ENCODE data around the gene INSR.
A peak's percentile ranks its signal among the peaks of the same experiment; 100 is the strongest.

The INSR gene

DNA sequence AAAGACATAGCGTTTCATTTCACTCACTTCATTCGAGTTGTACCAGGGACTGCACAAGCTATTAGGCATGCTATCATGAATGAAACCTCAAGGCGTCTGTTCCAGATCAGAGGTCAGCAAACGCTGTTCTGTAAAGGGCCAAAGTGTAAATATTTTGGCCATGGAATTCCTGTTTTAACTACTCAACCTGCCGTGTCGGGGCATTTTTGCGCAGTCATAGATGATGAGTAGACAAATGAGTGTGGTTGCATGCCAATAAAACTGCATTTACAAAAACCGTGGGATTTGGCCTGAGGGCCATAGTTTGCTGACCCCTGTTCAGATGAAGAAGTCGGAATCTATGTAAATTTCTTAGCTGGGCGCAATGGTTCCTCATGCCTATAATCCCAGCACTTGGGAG, 6.5 kb downstream of the INSR start:
- Histone ChIP-seq H3K27me3 (no peaks in the 10 kb centered on the region), H3K4me3 (ENCODE audit: low read depth in 1 of 2, low read length in 1 of 2) (no peak overlapping the region), H3K4me1 (ENCODE audit: control insufficient read depth in 1 of 2, insufficient read depth in 1 of 2, low read depth in 1 of 2, low read length in 1 of 2) (peaks cover 1 to 3% of the 10 kb centered on the region in 2 experiments), H3K27ac (no peak overlapping the region), H3K36me3 (no peaks in the 10 kb centered on the region), H3K9me3 (no peaks in the 10 kb centered on the region)
- TF ChIP-seq, protein P1, sequence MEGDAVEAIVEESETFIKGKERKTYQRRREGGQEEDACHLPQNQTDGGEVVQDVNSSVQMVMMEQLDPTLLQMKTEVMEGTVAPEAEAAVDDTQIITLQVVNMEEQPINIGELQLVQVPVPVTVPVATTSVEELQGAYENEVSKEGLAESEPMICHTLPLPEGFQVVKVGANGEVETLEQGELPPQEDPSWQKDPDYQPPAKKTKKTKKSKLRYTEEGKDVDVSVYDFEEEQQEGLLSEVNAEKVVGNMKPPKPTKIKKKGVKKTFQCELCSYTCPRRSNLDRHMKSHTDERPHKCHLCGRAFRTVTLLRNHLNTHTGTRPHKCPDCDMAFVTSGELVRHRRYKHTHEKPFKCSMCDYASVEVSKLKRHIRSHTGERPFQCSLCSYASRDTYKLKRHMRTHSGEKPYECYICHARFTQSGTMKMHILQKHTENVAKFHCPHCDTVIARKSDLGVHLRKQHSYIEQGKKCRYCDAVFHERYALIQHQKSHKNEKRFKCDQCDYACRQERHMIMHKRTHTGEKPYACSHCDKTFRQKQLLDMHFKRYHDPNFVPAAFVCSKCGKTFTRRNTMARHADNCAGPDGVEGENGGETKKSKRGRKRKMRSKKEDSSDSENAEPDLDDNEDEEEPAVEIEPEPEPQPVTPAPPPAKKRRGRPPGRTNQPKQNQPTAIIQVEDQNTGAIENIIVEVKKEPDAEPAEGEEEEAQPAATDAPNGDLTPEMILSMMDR (IDR thresholded peaks at IDR 0.05) = no peak

DNA sequence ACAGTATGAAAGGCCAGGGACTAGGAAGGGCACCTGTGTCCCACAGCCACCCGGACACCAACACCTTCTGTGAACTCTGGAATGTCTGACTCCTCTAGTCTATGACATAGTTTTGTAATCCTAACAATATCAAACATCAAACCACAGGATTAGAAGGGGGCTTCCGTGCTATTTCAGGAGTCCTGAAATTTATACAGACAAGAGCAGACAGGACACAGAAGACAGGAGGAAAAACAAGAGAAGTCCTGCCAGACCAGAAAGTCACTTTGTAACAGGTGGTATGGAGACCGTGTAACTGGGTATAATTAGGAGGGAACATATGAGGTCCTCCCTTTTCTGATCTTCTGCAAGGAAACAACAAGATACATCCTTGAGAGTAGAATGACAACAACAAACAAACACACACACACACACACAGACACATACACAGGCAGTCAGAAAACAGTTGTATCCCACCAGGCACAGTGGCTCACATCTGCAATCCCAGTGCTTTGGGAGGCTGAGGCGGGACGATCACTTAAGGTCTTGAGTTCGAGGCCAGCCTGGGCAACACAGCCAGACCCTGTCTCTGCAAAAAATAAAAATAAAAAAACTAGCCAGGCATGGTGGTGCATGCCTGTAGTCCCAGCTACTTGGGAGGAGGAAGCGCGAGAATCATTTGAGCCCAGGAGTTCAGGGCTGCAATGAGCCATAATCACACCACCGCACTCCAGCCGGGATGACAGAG, 13.1 kb downstream of the INSR start:
- Histone ChIP-seq H3K9me3 (no peaks in the 10 kb centered on the region), H3K27me3 (no peaks in the 10 kb centered on the region), H3K4me1 (ENCODE audit: control insufficient read depth in 1 of 2, insufficient read depth in 1 of 2, low read depth in 1 of 2, low read length in 1 of 2) (no peaks in the 10 kb centered on the region), H3K27ac (no peak overlapping the region), H3K4me3 (ENCODE audit: low read depth in 1 of 2, low read length in 1 of 2) (no peak overlapping the region), H3K36me3 (no peaks in the 10 kb centered on the region)
- TF ChIP-seq, protein P1 (IDR thresholded peaks at IDR 0.05) = no peak

GRCh38 chr19:7272856-7273578, 21.2 kb downstream of the INSR start:
- Histone ChIP-seq H3K4me3 (ENCODE audit: low read depth in 1 of 2, low read length in 1 of 2) (peak overlapping the region in 1 of 2 experiments; percentile 16), H3K27ac (peak overlapping the region; percentile 63), H3K4me1 (ENCODE audit: control insufficient read depth in 1 of 2, insufficient read depth in 1 of 2, low read depth in 1 of 2, low read length in 1 of 2) (peaks cover 37 to 41% of the 10 kb centered on the region in 2 experiments), H3K27me3 (no peaks in the 10 kb centered on the region), H3K36me3 (no peaks in the 10 kb centered on the region), H3K9me3 (no peaks in the 10 kb centered on the region)
- TF ChIP-seq, protein P1 (IDR thresholded peaks at IDR 0.05) = no peak

DNA sequence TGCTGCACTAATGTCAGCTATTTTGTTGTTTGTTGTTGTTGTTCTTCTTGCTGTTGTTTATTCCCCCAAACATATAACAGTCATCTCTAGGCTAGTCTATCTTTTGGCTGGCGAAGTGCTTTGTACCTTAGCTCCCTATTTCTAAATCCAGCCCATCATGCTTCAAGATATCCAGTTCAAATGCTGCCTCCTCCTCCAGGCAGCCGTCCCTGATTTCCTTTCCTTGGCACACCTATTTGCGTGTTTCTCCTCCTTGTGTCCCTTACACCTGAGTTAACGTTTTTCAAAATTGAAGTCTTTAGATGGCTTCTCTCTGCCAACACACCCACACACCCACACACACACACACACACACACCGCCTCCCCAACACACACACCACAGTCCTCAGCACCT, 25.5 kb downstream of the INSR start:
- H3K27me3 ChIP-seq = no peaks in the 10 kb centered on the region
- H3K9me3 ChIP-seq = no peaks in the 10 kb centered on the region
- no peaks in the 10 kb centered on the region for H3K36me3 ChIP-seq
- peaks cover 50 to 60% of the 10 kb centered on the region in 2 experiments for H3K4me1 ChIP-seq (ENCODE audit: control insufficient read depth in 1 of 2, insufficient read depth in 1 of 2, low read depth in 1 of 2, low read length in 1 of 2)
- TF ChIP-seq, protein P1 (IDR thresholded peaks at IDR 0.05) = no peak
- H3K4me3 ChIP-seq (ENCODE audit: low read depth in 1 of 2, low read length in 1 of 2) = peak overlapping the region in 1 of 2 experiments; percentile 30
- H3K27ac ChIP-seq = peak overlapping the region; percentile 63

GRCh38 chr19:7267792-7268704, 26.2 kb downstream of the INSR start:
- TF ChIP-seq, protein P1 (IDR thresholded peaks at IDR 0.05) = no peak
- Histone ChIP-seq H3K9me3 (no peaks in the 10 kb centered on the region), H3K4me1 (ENCODE audit: control insufficient read depth in 1 of 2, insufficient read depth in 1 of 2, low read depth in 1 of 2, low read length in 1 of 2) (peaks cover 43 to 54% of the 10 kb centered on the region in 2 experiments), H3K4me3 (ENCODE audit: low read depth in 1 of 2, low read length in 1 of 2) (peak overlapping the region in 1 of 2 experiments; percentile 30), H3K27ac (peak overlapping the region; percentile 63), H3K36me3 (no peaks in the 10 kb centered on the region), H3K27me3 (no peaks in the 10 kb centered on the region)
